GM12878 (cell line): ENCODE measurements around the gene KLRK1. TPM values are rescaled to one million over a fixed set of nuclear protein-coding genes. Genes with fewer than 3 reads are reported as not detected.
"Not testable (repeated sequence)": the region's sequence is repeated elsewhere in the genome, so short reads cannot be mapped to it uniquely, and the experiment has no call there.

Source experiments
- ATAC-seq: fragments of 200-7000 bp; cut with Tn5 transposase; 3 replicates; pipeline ENCODE4 v1.9.1; 2020; ENCODE audit warnings: mild to moderate bottlenecking, moderate library complexity
- Bru-seq: library from RNA; stranded (reverse); fragments of 400-500 nt; gene quantifications from one replicate; lab custom pipeline; 2021; lab: Mats Ljungman, UMichigan
- BruChase-seq, 2 experiments: library from RNA; stranded (reverse); fragments of 400-500 nt; gene quantifications; one replicate each; lab custom pipeline; 2021; lab: Mats Ljungman, UMichigan
- BruUV-seq: library from RNA; stranded (reverse); fragments of 400-500 nt; replicated peaks from 2 replicates; lab custom pipeline; 2021; lab: Mats Ljungman, UMichigan
- CTCF ChIA-PET: fragments of 300-600 bp; sonication (Branson Sonifier 250); formaldehyde crosslinking; extraction: SDS; loops from one replicate; lab custom pipeline; 2021; ENCODE audit warnings: inconsistent platforms; lab: Yijun Ruan, JAX
- POLR2A ChIA-PET: fragments of 350-600 bp; formaldehyde crosslinking; extraction: SDS; loops from one replicate; lab custom pipeline; 2021; ENCODE audit warnings: inconsistent platforms; lab: Charles Lee
- RAD21 ChIA-PET: fragments of 300-600 bp; sonication (Branson Sonifier 250); formaldehyde crosslinking; loops from one replicate; lab custom pipeline; 2023; ENCODE audit warnings: antibody characterized with exemption; ENCODE audit not compliant: unreplicated experiment; lab: Charles Lee
- SMC1A ChIA-PET: fragments of 300-600 bp; sonication (Branson Sonifier 250); formaldehyde crosslinking; loops from one replicate; lab custom pipeline; 2023; ENCODE audit not compliant: unreplicated experiment, uncharacterized antibody; lab: Charles Lee
- DNase-seq: peaks from one replicate; pipeline ENCODE4 v3.0.0-alpha.2; 2011; ENCODE audit warnings: low read depth, low spot score
- FAIRE-seq: peaks from 3 replicates; lab custom pipeline; 2011; peaks lifted over from hg19 to GRCh38; lab: Jason Lieb, UNC
- H2AFZ ChIP-seq: 2 replicates; pipeline ENCODE4 v1.6.0; 2011; ENCODE audit warnings: low read depth, low read length, control low read depth; ENCODE audit not compliant: control insufficient read depth
- H3K27ac ChIP-seq: 2 replicates; pipeline ENCODE4 v1.5.1; 2011; ENCODE audit warnings: control low read depth; ENCODE audit not compliant: control insufficient read depth, insufficient read depth
- H3K27me3 ChIP-seq, 2 experiments: replicated peaks in 1 of 2; 2 replicates each; pipeline versions ENCODE4 v1.6.0 to v1.6.1; 2011; ENCODE audit warnings: low read length in 1 of 2; ENCODE audit not compliant: control insufficient read depth in 2 of 2, insufficient read depth in 2 of 2
- H3K36me3 ChIP-seq, 2 experiments: 2 replicates each; pipeline ENCODE4 v1.5.1; 2011; ENCODE audit warnings: low read length in 1 of 2; ENCODE audit not compliant: control insufficient read depth in 2 of 2, insufficient read depth in 2 of 2
- H3K4me1 ChIP-seq: 2 replicates; pipeline ENCODE4 v1.6.1; 2011; ENCODE audit warnings: mild to moderate bottlenecking, low read length, moderate library complexity, mixed read lengths; ENCODE audit not compliant: control insufficient read depth, insufficient read depth
- H3K4me2 ChIP-seq: 2 replicates; pipeline ENCODE4 v1.6.0; 2011; ENCODE audit warnings: control low read depth; ENCODE audit not compliant: control insufficient read depth, insufficient read depth
- H3K4me3 ChIP-seq: fragments of 200-600 bp; sonication (generic); 2 replicates; pipeline ENCODE4 v1.5.1; 2016
- H3K79me2 ChIP-seq: 2 replicates; pipeline ENCODE4 v1.6.0; 2011; ENCODE audit warnings: low read length; ENCODE audit not compliant: control insufficient read depth, insufficient read depth
- H3K9ac ChIP-seq: 2 replicates; pipeline ENCODE4 v1.8.0; 2011; ENCODE audit warnings: low read length, control low read depth, mixed read lengths; ENCODE audit not compliant: control insufficient read depth, insufficient read depth
- H3K9me3 ChIP-seq: replicated peaks from 3 replicates; pipeline ENCODE4 v1.5.1; 2011; ENCODE audit warnings: mild to moderate bottlenecking, low read length; ENCODE audit not compliant: control insufficient read depth, insufficient read depth
- H4K20me1 ChIP-seq: 2 replicates; pipeline ENCODE4 v1.6.0; 2011; ENCODE audit not compliant: control insufficient read depth, insufficient read depth
- CBFB ChIP-seq: IDR thresholded peaks from 2 replicates; pipeline ENCODE4 v1.6.1; 2016; ENCODE audit warnings: antibody characterized with exemption, low read depth
- CBX3 ChIP-seq: fragments of 200-600 bp; sonication (generic); IDR thresholded peaks from 2 replicates; pipeline ENCODE4 v1.6.1; 2016; ENCODE audit warnings: low read depth, borderline replicate concordance
- CHD1 ChIP-seq: IDR thresholded peaks from 2 replicates; pipeline ENCODE4 v1.6.1; 2012; ENCODE audit warnings: low read depth, low read length, improper control_type of control experiment
- ESRRA ChIP-seq: IDR thresholded peaks from 2 replicates; pipeline ENCODE4 v1.6.1; 2012; ENCODE audit warnings: mild to moderate bottlenecking, low read length, improper control_type of control experiment
- EZH2 ChIP-seq: IDR thresholded peaks from 2 replicates; pipeline ENCODE4 v1.6.1; 2012; ENCODE audit warnings: low read depth, mild to moderate bottlenecking, control low read depth, inconsistent platforms, low read length, borderline replicate concordance; ENCODE audit not compliant: control insufficient read depth
- FOS ChIP-seq: IDR thresholded peaks from 3 replicates; pipeline ENCODE4 v1.6.1; 2011; ENCODE audit warnings: borderline replicate concordance; ENCODE audit not compliant: insufficient read length; ENCODE audit errors: extremely low read depth
- HDAC2 ChIP-seq: fragments of 200-600 bp; sonication (generic); IDR thresholded peaks from 2 replicates; pipeline ENCODE4 v1.6.1; 2017
- NFXL1 ChIP-seq: fragments of 450-650 bp; IDR thresholded peaks from 2 replicates; pipeline ENCODE4 v1.6.1; 2017; ENCODE audit warnings: antibody characterized with exemption, mild to moderate bottlenecking, borderline replicate concordance
- NR2F1 ChIP-seq: fragments of 450-650 bp; conservative IDR thresholded peaks from 2 replicates; pipeline ENCODE4 v1.6.1; 2017; ENCODE audit warnings: mild to moderate bottlenecking
- PKNOX1 ChIP-seq: fragments of 450-650 bp; IDR thresholded peaks from 2 replicates; pipeline ENCODE4 v1.6.1; 2016; ENCODE audit warnings: mild to moderate bottlenecking
- SIN3A ChIP-seq: IDR thresholded peaks from 2 replicates; pipeline ENCODE4 v1.6.1; 2012; ENCODE audit warnings: low read depth, low read length, improper control_type of control experiment
- SREBF1 ChIP-seq: IDR thresholded peaks from 2 replicates; pipeline ENCODE4 v1.6.1; 2012; ENCODE audit warnings: mild to moderate bottlenecking, low read length
- STAT3 ChIP-seq: IDR thresholded peaks from 2 replicates; pipeline ENCODE4 v1.6.1; 2011; ENCODE audit warnings: low read depth, low read length, improper control_type of control experiment
- TAF1 ChIP-seq: IDR thresholded peaks from 2 replicates; pipeline ENCODE4 v1.6.1; 2011; ENCODE audit warnings: mild to moderate bottlenecking, low read depth, low read length, borderline replicate concordance
- TCF7 ChIP-seq: IDR thresholded peaks from 2 replicates; pipeline ENCODE4 v1.6.1; 2014; ENCODE audit warnings: antibody characterized with exemption, borderline replicate concordance
- WRNIP1 ChIP-seq: IDR thresholded peaks from 2 replicates; pipeline ENCODE4 v1.6.1; 2011; ENCODE audit warnings: low read depth, low read length, improper control_type of control experiment, borderline replicate concordance
- ZNF24 ChIP-seq: fragments of 450-650 bp; IDR thresholded peaks from 2 replicates; pipeline ENCODE4 v1.6.1; 2017; ENCODE audit warnings: antibody characterized with exemption, mild to moderate bottlenecking
- WGBS: methylation state at CpG from one replicate; pipeline ENCODE4 v1.1.6; 2016; ENCODE audit warnings: low lambda C conversion rate; ENCODE audit not compliant: insufficient replicate concordance, insufficient coverage; ENCODE audit errors: missing lambda C conversion rate; 5-methylcytosine and 5-hydroxymethylcytosine counted together
- in situ Hi-C: fragments of 300-500 bp; cut with MboI; formaldehyde crosslinking; loops from 9 replicates; pipeline ENCODE4 v1.14.3; 2018; ENCODE audit warnings: mixed read lengths
- intact Hi-C: fragments of 100-400 bp; cut with micrococcal nuclease; formaldehyde crosslinking; loops from one replicate; pipeline ENCODE4 v1.14.2; 2022; ENCODE audit not compliant: unreplicated experiment
- long read RNA-seq, 2 experiments: library from polyadenylated mRNA; unstranded; transcript quantifications; one replicate each; pipeline ENCODE4 v2.0.0, GENCODE V29; 2019 to 2020
- polyA minus RNA-seq, 3 experiments: library from RNA; depleted of rRNA, polyadenylated mRNA; stranded (reverse); fragments of >200 nt; gene quantifications; 2 replicates each; pipeline ENCODE4 v1.2.3, GENCODE V29; 2011
- polyA plus RNA-seq, 11 experiments: library from polyadenylated mRNA; depleted of rRNA in 4 of 11; unstranded in 6 of 11; stranded (reverse) in 5 of 11; fragments of >200 nt; fragmentation: Nextera tagmentation in 4 of 11; fragmentation: Illumina TruSeq in 1 of 11; extraction: Ambion mirVana in 4 of 11; extraction: Trizol in 1 of 11; gene quantifications; 1 replicate in 1 of 11; 2 replicates in 10 of 11; pipeline versions ENCODE4 v1.2.1 to v1.2.3, GENCODE V29; 2011 to 2016; ENCODE audit warnings: inconsistent platforms in 2 of 11, missing spikeins in 2 of 11, low read depth in 1 of 11
- total RNA-seq, 4 experiments: library from RNA; depleted of rRNA in 3 of 4; stranded (reverse); fragments of >200 nt in 3 of 4; fragmentation: Illumina TruSeq in 1 of 4; extraction: Trizol in 1 of 4; gene quantifications; 2 replicates each; pipeline versions ENCODE4 v1.2.1 to v1.2.3, GENCODE V29; 2013 to 2021

Gene KLRK1
- total RNA-seq (2013; cell fraction: nucleolus; rRNA removed): not detected in 2 replicates
- total RNA-seq (2014; rRNA removed): 0.96 and 1.6 TPM in 2 replicates
- total RNA-seq (2014; rRNA removed; fragmentation: Illumina TruSeq; extraction: Trizol): 1.0 and 2.4 TPM in 2 replicates
- 0.64 and 1.2 TPM in 2 replicates for total RNA-seq (2021)
- not detected for polyA plus RNA-seq (2011; ENCODE audit: low read depth)
- polyA plus RNA-seq (2011; rRNA removed): 0.24 and 0.31 TPM in 2 replicates
- polyA plus RNA-seq (2011; cell fraction: cytosol; rRNA removed): 0.04 and 0.15 TPM in 2 replicates
- polyA plus RNA-seq (2011; cell fraction: nucleus; rRNA removed): 0.28 and 0.33 TPM in 2 replicates
- polyA plus RNA-seq (2012): 0.08 and 0.16 TPM in 2 replicates
- 1.9 and 2.8 TPM in 2 replicates for polyA plus RNA-seq (2014; fragmentation: Illumina TruSeq; extraction: Trizol)
- 1 to 10 TPM in 1 of 2 experiments, under 1 TPM in 1; 0.88 to 1.5 TPM for polyA plus RNA-seq (2014; fragmentation: Nextera tagmentation; extraction: Ambion mirVana)
- 0.61 and 2.0 TPM in 2 replicates for polyA plus RNA-seq (2014; rRNA removed)
- under 1 TPM; 0.27 to 0.28 TPM for polyA plus RNA-seq (2016; fragmentation: Nextera tagmentation; extraction: Ambion mirVana)
- polyA minus RNA-seq (2011; rRNA and poly(A)+ RNA removed): 0.26 TPM in 1 of 2 replicates, not detected in the other
- 1.8 TPM in 1 of 2 replicates, not detected in the other for polyA minus RNA-seq (2011; cell fraction: cytosol; rRNA and poly(A)+ RNA removed)
- polyA minus RNA-seq (2011; cell fraction: nucleus; rRNA and poly(A)+ RNA removed): not detected in 2 replicates
- Bru-seq, nascent RNA: percentile 29 among the genes with signal in this experiment
- percentile 35 among the genes with signal in this experiment for BruChase-seq, experiment 1, labeled RNA remaining after a 6-hour chase
- BruChase-seq, experiment 2, labeled RNA remaining after a 2-hour chase: percentile 31 among the genes with signal in this experiment
- long read RNA-seq, experiment 1, partial matches to known transcripts: 0 of 1 reads
- long read RNA-seq, experiment 1, other reads (novel, unspliced or antisense): 0 of 1 reads
- long read RNA-seq, experiment 2, transcript KLRK1-201 (8 exons, 1,553 nt): major isoform, 6 of 8 reads
- long read RNA-seq, experiment 2, partial matches to known transcripts: 0 of 8 reads
- long read RNA-seq, experiment 2, other reads (novel, unspliced or antisense): 1 of 8 reads

- WGBS: 8% methylated on average over 1 of the region's 1 CpG
Measured at GRCh38 chr12:10389904-10390303, at the start of gene KLRK1. Gene KLRK1 (minus strand): TSS chr12:10390041. CDS start chr12:10388810, 1,231 bp downstream.

GRCh38 chr12:10437601-10438000 is 47.8 kb upstream of the KLRK1 start:
- not testable (repeated sequence) for DNase-seq

More at GRCh38 chr12:10389904-10390303, at the start of gene KLRK1:
- TF ChIP-seq SIN3A: no peak
- no peak for TF ChIP-seq HDAC2
- TF ChIP-seq ESRRA: no peak
- no peak for TF ChIP-seq TAF1
- no peak for TF ChIP-seq NFXL1
- no peak for TF ChIP-seq CHD1
- TF ChIP-seq TCF7: no peak
- TF ChIP-seq SREBF1: no peak
- no peak for TF ChIP-seq FOS
- TF ChIP-seq PKNOX1: no peak
- TF ChIP-seq NR2F1: no peak
- TF ChIP-seq WRNIP1: no peak
- no peak for TF ChIP-seq CBX3
- no peak for TF ChIP-seq ZNF24
- TF ChIP-seq EZH2: no peak
- no peak for TF ChIP-seq CBFB
- TF ChIP-seq STAT3: no peak
- SMC1A ChIA-PET: interaction anchor here (1.2 to 3.4 kb wide), 4 partner anchors 10 to 25 kb away, joined by 6 to 67 read pairs (median 6); no protein-coding TSS in a partner anchor
- intact Hi-C loops: loop anchor here (10.0 kb wide), 1 partner anchor 285 kb away; the partner anchor contains the start of gene STYK1
- H3K9me3 ChIP-seq: no peaks in the 10 kb centered on the region
- ATAC-seq (no peak), FAIRE-seq (no peak), DNase-seq (no peak)
- H2AFZ ChIP-seq: no peak within 1 kb of the TSS
- CTCF ChIA-PET: interaction anchor here (1.5 to 2.0 kb wide), 3 partner anchors 16 to 25 kb away, joined by 3 to 9 read pairs (median 6); no protein-coding TSS in a partner anchor
- POLR2A ChIA-PET: no interaction called here
- no peak within 1 kb of the TSS for H3K4me3 ChIP-seq
- no peaks in the 10 kb centered on the region for H3K36me3 ChIP-seq
- H3K4me1 ChIP-seq: peaks cover 1% of the 10 kb centered on the region; the same call in 1 of the 2 replicates
- no peak within 1 kb of the TSS for H3K4me2 ChIP-seq
- H3K9ac ChIP-seq: no peak within 1 kb of the TSS
- H3K79me2 ChIP-seq: no peaks in the 10 kb centered on the region
- no TSS peak for BruUV-seq
- in situ Hi-C loops: no loop called here
- no peak within 1 kb of the TSS for H3K27ac ChIP-seq
- no peaks in the 10 kb centered on the region for H3K27me3 ChIP-seq
- RAD21 ChIA-PET: interaction anchor here (1.3 to 6.7 kb wide), 2 partner anchors 23 to 25 kb away, joined by 4 to 75 read pairs; no protein-coding TSS in a partner anchor
- H4K20me1 ChIP-seq: no peaks in the 10 kb centered on the region

More at GRCh38 chr12:10437601-10438000, 47.8 kb upstream of the KLRK1 start:
- H3K9ac ChIP-seq, H2AFZ ChIP-seq, H3K79me2 ChIP-seq, H3K27ac ChIP-seq, in situ Hi-C loops, H3K27me3 ChIP-seq, H4K20me1 ChIP-seq, SMC1A ChIA-PET, H3K36me3 ChIP-seq, H3K4me3 ChIP-seq, BruUV-seq, POLR2A ChIA-PET, H3K9me3 ChIP-seq, H3K4me1 ChIP-seq, intact Hi-C loops, H3K4me2 ChIP-seq, RAD21 ChIA-PET, CTCF ChIA-PET: not testable (repeated sequence)
- ATAC-seq (peak; percentile 54), FAIRE-seq (peak; percentile 27)
- no CpG with 5 or more reads among the region's 2 CpGs for WGBS
